PC-9 (cell line): ENCODE measurements around the gene ROBO1.
"Not testable (repeated sequence)": the region's sequence is repeated elsewhere in the genome, so short reads cannot be mapped to it uniquely, and the experiment has no call there.

ENCODE experiments used
- CTCF ChIP-seq: fragments of 200-600 bp; sonication (generic); conservative IDR thresholded peaks from 2 replicates; pipeline ENCODE4 v1.6.1; 2017; ENCODE audit warnings: mixed run types, antibody characterized with exemption, mild to moderate bottlenecking, moderate library complexity
- EZH2 ChIP-seq: fragments of 200-600 bp; sonication (generic); IDR thresholded peaks from 2 replicates; pipeline ENCODE4 v1.8.0; 2017; ENCODE audit warnings: antibody characterized with exemption, low read depth

GRCh38 chr3:79325833-79326383, 441.9 kb downstream of the ROBO1 start:
- TF ChIP-seq CTCF, EZH2: not testable (repeated sequence)
